Activated CD4-positive, alpha-beta T cell treated with anti-CD3 and anti-CD28 coated beads, Interleukin-2, amount 50 U/mL, for 1 hour (primary cell): Measurements from ENCODE around the gene RPP25.

ENCODE experiments used
- DNase-seq: peaks from one replicate; pipeline ENCODE4 v3.0.0-alpha.2; 2020

Gene RPP25, protein sequence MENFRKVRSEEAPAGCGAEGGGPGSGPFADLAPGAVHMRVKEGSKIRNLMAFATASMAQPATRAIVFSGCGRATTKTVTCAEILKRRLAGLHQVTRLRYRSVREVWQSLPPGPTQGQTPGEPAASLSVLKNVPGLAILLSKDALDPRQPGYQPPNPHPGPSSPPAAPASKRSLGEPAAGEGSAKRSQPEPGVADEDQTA

DNA sequence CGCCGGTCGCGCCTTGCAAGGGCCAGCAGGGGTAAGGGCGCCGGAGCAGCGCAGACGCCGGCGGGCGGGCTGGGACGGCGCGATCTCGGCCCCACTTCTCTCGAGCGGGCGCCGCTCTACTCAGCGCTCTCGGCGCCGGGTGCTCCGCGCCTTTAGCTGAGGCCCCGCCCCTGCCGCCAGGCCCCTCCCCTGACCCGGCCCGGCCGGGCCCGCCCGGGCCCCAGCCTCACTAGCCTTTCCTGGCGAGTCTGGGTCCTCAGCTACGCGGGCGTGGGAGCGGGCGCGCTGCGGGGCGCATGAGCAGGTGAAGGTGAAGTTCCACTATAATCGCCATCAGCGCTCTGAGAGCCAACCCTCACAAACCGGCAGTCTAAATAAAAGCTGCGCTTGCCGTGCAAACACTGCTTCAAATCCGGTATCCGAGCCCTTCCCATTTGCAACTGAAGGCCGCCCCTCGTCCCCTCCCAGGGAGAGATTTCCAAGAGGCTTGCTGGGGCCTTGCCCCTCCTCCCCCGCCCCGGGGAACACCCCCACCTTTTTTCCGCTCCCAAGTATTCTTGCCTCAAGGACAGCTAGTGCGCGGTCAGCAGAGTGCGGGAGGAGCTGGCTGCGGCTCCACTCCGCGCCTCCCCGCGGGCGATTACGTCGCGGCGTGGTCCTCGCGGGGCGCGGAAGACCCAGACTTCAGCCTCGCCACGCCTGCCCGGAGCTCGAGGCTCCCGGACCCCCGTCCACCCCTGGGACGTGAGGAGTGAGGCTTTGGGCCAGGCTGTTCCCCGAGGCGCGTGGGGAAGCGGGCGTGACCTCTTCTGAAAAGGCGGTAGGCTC is at the start of gene RPP25:
RPP25 (minus strand) TSS at position 125 of the 828 bp plus-strand sequence. CDS start 189 bp downstream, outside the sequence.
- DNase-seq, result peak; percentile 60

DNA sequence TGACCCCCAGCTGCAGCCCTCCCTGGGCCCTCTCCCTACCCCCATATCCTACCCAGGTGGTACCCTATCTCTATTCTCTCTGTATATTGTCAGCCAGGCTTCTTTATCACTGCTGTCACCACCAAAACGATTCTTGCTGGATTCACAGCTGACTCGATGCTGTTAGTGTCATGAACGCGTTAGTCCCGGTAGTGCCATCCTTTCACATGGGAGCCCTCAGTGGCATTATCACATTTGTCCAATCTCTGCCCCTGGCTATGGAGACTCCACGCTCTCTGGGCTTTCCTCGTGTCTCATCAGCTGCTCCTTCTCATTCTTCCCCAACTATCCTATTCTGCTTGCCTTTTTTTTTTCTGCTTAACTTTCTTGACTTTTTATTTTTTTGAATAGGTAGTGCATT is 45.8 kb upstream of the RPP25 start:
- no peak for DNase-seq

DNA sequence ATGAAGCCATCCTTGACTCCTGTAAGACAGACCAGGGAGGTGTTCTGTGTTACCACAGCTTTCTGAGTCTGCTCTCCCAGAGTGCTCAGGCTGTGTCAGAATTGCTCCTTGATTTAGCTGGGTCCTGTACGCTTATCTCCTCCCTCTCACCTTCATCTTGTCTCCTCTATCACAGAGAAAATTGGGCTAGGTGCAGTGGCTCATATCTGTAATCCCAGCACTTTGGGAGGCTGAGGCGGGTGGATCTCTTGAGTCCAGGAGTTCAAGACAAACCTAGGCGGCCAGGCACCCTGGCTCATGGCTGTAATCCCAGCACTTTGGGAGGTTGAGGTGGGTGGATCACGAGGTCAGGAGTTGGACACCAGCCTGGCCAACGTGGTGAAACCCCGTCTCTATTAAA is 44.7 kb upstream of the RPP25 start:
- no peak for DNase-seq

DNA sequence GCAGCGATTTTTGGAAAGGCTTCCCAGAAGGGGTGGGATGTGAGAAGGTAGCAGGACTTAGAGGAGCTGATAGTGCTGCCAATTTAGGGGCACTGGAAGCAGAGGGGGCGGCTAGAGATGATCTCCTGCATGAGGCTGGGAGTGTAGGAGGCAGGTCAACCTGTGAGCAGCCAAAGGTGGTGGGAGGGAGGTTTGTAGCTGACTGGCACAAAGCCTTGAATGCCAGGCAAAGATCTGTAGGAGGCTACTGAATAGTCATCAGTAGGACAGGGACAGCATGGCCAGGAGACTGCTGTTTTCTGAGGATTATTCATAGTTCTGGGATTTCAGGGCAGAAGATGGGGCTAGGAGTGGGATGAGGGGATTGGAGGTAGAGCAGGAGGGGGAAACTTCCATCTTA is 41.0 kb upstream of the RPP25 start:
- DNase-seq, result no peak

DNA sequence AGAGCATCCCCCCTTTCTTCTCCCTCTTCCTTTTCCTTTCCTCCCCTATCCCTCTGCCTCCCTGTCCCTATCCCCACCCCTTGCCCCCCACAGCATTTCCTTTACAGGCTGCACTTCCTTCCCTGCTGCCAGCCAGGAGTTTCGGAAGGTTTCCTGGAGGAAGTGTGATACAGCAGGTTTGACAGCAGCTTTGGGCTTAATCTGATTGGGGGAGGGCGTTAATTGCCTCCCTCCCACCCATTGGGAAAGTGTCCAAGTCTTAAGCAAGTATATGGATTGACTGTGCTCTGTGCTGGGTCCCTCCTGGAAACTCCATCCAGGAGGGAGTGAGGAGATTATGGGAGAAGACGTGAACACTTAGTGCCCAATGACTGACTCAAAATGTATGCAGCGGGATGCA is 40.6 kb upstream of the RPP25 start:
- DNase-seq, result no peak

DNA sequence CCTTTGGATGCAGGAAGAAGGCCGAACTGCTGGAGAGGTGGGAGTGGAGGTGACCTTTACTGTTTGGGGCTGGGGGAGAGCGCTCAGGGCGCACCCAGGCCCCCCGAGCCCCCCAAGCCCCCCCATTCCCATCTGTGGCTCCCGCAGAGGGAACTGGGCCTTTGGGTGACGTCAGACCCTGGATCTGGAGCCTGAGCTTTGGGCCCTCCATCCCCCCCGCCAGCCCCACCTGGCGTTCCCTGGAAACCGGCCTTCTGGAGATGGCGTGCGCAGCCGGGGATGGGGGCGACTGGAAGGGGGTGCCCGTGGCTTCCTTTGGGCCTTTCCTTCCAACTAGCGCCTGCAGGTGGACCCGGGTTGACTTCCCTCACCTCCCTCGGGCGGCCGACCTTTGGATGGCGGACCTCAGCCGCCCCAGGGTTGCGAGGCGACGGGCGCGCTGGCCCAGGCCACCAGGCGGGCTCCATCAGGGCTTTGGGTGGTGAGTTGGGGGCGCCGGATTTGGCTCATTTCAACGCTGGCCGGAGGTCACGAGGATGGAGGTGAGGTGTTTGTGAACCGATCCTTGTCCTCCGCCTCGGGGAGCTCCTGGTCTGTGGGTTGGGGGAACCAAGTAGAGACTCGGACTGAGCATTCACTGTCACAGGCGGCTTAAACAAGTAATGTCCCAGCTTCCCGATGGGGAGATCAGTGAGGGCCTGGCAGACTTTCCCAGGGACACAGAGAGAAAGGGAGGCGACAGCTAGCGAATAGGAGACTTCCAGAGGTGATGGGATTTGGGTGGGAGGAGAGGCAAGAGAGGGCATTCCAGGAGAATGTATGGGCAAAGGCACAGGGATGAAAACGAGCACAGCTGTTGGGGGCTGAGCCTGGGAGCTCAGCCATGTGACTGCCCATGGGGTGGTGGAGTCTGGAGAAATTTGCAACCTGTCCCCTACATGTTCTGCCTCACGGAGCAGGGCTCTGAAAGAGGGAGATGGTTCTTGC is 39.5 kb upstream of the RPP25 start:
- DNase-seq, result no peak

DNA sequence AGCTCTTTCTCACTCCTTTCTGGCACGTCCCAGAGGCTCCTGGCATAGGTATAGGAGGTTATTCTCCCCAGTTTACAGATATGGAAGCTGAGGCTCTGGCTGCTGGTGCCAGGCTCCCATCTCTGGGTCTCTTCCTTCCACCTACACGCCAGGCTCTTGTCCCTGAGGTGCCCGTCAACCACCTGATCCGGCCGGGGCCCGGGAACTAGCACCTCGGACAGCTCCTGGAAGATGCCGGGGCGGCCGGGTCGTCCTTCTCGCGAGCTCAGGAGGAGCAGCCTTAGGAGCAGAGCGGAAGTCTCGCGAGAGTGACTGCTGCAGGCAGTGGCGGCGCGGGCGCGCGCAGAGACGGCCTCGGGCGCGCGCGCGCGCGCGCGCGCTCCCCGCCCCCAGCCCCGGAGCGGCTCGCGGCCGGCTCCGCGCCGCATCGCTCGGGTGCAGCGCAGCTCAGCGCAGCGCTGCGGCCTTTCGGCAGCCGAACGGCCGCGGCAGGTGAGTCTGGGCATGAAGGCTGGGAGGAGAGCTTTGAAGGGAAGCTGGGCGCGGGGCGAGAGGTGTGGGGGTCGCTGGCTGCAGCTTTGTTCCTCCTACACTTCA is 38.7 kb upstream of the RPP25 start, which contains the start of gene SCAMP5:
SCAMP5 (plus strand) TSS at position 382 of the 597 bp plus-strand sequence. CDS start 16,277 bp downstream, outside the sequence.
- DNase-seq, result peak; percentile 93

DNA sequence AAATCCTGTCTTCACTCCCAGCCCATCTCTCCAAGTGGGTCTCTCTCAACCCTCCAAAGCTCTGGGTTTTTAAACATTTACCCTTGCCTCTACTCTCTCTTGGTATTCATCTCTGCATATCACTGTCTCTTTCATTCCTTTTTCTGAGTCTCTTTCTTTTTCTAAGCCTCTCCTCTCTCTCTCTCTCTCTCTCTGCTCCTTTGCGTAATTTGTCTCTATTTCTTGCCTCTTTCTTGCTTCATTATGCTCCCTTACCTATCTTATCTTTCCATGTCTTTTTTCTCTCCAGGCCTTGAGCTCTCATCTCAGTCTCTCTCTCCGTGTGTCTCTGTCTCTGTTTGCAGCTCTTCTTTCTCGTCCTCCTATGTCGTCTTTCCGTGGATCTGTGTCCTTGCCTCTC is 38.1 kb upstream of the RPP25 start:
- DNase-seq, result no peak

DNA sequence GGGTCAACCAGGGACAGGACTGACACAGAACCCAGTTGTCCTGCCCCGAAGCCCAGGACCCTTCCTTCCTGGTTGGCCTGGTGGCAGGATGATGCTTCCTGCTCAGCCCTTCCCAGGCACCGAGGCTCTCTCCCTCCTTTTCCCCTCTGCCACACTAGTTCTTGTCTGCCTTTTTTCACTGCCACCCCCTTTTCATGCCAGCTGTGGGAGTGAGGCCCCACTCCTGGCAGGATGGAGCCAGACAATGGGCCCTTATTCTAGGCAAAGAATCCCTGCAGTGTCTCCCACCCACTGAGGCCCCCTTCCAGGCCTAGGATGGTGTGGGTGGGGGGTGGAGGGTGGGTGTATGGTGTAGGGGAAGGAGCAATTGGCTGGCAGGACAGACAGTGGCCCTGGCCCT is 37.7 kb upstream of the RPP25 start:
- DNase-seq, result no peak

DNA sequence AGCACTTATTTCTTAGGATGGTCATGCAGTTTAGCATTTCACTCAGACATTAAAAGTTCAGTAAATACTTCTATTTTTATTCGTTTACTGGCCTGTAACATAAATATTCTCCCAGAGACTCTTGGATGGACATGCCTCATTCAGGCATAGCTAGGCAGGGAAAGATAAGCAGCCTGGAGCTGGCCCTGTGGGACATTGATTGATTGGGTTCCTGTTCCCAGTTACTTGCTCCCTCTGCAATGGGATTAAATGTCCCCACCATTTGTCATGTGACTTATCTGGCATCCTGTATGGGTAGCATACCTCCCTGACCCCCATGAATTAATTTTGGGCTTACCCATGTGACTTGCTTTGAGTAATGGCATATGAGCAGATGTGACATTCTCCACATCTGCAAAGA is 36.0 kb upstream of the RPP25 start:
- no peak for DNase-seq

DNA sequence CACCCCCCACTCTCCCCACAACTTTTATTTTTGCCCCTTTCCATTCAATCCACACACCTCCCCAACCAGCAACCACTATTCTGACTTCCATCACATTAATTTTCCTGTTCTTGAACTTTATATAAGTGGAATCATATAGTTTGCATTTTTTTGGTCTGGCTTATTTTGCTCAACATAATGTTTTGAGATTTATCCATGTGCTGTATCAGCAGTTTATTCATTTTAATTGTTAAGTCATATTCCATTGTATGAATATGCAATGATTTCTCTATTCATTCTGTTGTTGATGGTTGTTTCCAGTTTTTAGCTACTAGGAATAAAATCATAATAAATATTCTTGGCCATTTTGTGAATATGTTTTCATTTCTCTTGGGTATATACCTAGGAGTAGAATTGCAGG is 33.0 kb upstream of the RPP25 start:
- DNase-seq, result no peak

DNA sequence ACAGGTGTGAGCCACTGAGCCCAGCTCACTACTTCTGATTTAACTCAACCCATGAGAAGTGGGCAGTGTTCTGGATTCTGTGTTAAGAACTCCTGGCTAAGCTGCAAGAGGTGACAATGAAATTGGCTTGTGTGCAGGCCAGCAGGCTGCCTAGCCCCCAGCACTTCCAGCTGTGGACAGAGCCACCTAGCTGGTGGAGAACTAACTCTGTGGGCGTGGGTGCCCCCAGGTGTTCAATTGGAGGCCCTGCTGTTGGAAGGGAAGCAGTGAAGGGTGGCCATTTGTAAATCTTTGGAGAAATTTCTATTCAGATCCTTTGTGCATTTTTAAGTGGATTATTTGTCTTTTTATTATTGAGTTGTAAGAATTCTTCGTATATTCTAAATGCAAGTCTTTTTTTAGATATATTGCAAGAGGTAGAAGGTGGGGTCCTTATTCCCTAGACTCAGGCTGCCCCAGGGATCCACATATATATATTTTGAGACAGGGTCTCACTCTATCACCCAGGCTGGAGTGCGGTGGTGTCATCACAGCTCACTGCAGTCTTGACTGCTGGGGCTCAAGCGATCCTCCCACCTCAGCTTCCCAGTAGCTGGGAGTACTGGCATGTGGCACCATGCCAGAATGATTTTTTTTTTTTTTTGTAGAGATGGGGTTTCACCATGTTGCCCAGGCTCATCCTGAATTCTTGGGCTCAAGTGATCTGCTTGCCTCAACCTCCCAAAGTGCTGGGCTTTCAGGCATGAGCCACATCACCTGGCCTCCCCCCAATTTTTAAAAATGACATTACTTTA is 31.6 kb upstream of the RPP25 start:
- DNase-seq, result peak; percentile 22

DNA sequence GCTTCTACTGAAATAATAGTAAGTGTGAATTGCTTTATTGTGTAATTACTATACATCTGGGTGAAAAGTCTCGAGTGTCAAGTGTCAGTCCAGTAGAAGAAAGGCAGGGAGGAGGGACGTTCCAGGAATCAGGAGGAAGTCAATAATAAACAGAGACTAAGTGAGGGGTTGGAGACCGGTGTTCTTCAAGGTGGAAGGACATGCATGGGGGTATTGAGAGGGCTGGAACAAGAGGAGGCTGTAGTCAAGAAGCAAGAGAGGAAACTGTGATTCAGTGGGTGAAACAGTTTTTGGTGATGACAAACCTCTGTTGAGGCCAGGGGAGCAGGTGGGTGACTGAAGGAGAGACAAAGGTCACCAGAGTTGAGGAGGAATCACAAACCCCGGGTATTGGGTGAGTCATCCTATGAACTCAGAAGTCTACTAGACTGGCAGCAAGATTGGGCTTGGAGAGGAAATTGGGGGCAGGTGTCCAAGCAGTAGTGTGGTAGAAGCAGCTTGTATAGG is 27.2 kb upstream of the RPP25 start:
- no peak for DNase-seq

DNA sequence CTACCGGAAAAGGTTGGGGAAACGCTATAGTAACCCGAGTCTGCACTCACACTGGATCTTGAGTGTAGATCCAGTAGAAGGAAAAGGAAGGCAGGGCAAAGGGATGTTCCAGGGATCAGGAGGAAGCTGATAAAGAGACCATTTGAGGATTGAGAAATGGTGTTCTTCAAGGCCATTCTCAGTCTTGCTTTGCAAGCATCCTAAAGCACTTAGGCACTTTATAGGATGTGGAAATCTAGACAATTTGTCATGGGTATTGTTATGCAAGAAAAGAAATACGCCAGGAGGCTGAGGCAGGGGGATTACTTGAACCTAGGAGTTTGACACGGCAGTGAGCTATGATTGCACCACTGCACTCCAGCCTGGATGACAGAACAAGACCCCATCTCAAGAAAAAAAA is 25.6 kb upstream of the RPP25 start:
- DNase-seq, result no peak

DNA sequence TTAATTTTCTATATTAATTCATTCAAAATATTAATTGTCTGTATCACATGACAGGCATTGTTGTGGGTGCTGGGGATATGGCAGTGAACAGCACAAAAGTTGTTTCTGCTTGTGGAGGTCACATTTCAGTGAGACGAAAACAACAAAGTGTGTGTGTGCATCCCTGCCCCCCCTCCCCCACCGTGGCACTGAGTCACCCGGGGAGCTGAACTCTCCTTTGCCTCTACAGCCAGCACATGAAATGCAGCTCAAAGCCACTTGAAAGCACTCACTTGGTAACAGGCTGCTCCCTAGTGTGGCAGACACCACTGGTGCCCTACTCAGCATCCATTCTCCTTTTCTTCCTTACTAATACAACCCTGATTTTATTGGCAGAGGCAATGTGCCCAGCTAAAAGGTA is 21.9 kb upstream of the RPP25 start:
- peak; percentile 20 for DNase-seq

DNA sequence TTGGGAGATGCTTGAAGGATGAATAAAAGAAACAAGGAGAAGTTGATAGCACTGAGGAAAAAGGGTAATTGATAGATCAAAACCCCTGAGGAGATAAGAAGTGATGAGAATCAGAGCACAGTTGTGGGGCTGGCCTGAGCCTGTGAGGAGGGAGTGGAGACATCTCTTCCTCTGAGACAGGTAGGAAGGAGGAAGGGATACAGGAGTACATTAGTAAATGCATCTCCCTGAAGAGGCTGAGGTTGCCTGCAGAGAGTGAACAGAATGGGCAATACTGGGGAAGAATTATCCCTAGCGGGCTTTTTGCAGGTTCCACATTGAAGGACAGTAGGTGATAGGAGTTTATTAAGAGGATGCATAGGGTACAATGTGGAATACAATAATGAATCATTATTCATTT is 21.5 kb upstream of the RPP25 start:
- no peak for DNase-seq

DNA sequence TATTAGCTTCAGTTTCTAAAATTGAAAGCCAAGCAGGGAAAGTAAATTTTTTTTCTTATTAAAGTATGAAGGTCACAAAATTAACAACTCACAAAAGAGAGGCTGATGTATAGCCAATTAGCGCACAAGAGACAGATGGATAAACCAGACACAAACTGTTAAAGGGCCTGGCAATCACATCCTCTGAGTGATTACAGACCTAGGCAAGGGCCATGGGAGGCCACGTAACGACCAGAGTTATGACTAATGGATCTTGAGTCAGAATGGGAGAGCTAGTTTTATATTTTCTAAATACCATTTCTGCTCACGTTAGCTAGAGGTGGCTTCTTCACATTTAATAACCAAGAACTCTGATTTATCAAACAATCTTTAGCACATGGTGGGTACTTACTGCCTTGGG is 21.0 kb upstream of the RPP25 start:
- no peak for DNase-seq

DNA sequence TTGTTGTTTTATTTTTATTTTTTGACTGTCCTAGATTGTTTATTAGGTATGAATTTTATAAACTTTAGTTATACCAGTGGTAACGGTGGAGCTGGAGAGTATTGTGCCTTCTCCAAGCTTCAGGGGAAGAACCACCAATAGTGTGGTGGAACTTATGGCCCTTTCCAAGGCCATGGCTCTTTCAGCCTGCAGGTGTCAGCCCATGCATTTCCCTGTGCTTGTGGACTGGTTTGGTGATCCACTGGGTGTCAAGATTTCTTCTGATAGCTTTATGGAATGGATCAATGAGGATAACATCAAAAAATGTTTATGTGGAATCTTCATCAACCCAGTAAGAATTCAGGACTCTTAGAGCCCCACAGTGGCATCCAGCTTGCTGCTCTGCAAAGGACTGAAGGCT is 19.6 kb upstream of the RPP25 start:
- no peak for DNase-seq

DNA sequence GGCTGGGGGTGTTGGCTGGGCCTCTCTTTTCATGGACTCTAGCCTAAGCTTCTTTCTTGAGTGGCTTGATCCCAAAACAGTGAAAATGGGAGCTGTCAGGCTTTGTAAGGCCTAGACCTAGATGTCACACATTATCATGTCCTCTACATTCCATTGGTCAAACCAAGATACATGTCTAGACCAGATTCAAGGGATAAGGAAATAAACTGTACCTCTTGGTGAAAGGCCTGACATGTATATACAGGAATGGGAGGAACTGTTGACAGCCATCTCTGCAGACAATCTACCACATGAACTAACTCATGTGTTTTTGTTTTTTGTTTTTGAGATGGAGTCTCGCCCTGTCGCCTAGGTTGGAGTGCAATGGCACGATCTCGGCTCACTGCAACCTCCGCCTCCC is 11.1 kb upstream of the RPP25 start:
- no peak for DNase-seq

DNA sequence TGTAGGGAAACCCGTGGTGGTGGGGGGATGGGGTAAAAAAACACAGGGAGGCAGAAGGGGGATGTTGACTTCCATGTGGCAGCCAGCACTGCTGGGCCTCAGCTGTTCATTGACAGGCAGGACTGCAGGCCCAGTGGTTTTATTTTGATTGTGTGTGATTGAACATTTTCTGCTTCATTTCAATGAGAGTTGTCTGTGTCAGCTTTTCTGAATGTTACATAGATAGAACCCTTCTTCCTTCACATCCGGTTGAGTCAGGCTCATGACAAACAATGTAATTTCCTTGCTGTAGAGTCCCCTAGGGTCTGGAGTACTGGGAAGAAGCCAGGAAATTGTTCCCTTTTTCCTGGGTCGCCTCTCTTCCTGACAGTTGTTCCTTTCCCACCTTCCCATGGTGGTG is 8.2 kb upstream of the RPP25 start:
- DNase-seq, result no peak

DNA sequence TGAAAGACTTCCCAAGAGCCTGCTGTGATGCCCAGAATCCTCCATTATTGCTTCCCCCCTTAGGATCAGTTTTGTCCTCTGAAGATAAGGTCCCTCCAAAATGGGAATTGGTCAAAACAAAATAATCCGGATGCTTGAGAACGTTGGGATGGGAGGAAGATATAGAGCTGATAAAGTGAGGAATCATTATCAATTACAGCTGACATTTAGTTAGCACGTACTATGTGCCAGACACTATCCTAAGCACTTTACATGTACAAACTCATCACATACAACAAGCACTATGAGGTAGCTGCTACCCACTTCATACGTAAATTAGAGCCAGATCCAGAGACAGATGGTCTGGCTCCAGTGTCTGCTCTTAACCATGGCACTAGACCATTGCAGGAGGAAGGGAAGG is 6.6 kb upstream of the RPP25 start:
- DNase-seq, result no peak

DNA sequence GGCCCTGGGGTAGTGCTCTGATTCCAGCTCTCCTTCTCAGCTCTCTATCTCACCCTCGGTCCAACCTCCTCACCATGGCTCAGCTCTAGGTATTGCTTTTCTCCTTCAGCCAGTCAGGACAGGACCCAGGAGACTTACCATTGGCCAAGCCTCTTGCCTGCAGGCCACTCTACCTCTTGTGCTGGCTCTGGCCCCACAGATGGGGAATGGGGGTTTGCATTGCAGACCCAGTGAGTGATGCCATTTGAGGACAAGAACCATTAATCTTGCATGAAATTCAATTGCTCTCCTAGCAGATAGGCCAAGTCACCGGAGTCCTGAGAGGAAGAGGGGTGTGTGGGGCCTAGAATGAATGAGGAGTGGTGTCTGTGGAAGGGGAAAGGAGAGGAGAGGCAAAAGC is 6.1 kb upstream of the RPP25 start:
- DNase-seq, result no peak
